Islet precursor cell (in vitro differentiated cells): ENCODE results near the gene C5AR1.

Experiments
- DNase-seq: peaks from one replicate; pipeline ENCODE4 v3.0.0-alpha.2; 2018

The C5AR1 gene

DNA sequence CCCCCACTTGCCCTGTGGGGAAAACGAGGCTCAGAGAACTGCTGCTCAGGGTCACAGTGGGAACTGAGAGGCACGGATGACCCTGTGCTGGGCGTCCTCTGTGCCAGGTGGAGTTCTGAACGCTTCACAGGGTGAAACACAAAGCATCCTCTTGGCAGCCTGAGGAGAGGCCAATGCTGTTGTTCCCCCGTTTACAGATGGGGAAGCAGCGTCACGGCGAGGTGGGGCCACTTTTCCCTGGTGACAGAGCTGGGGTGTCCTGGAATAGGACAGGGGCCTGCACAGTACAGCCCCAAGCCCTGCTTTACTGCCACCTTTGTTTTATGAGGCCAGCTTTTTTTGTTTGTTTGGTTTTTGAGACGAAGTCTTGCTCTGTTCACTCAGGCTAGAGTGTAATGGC is 61.6 kb downstream of the C5AR1 start:
- DNase-seq: no peak
